SK-N-SH (cell line): Measurements from ENCODE around the gene MIF. TPM values are rescaled to one million over a fixed set of nuclear protein-coding genes. Genes with fewer than 3 reads are reported as not detected.

Source experiments
- CTCF ChIA-PET: fragments of 300-600, 350-600 bp; formaldehyde crosslinking; extraction: SDS; loops from one replicate; lab custom pipeline; 2021; lab: Yijun Ruan, JAX
- POLR2A ChIA-PET: fragments of 350-600 bp; sonication (Branson Sonifier 250); formaldehyde crosslinking; extraction: SDS; loops from one replicate; lab custom pipeline; 2020; ENCODE audit warnings: antibody characterized with exemption, inconsistent platforms; lab: Yijun Ruan, JAX
- DNase-seq: peaks from one replicate; pipeline ENCODE4 v3.0.0; 2012
- H2AFZ ChIP-seq: fragments of 200-600 bp; sonication (generic); 2 replicates; pipeline ENCODE4 v1.8.1; 2016; ENCODE audit warnings: antibody characterized with exemption, mild to moderate bottlenecking, low read depth
- H3F3A ChIP-seq: fragments of 200-600 bp; sonication (generic); replicated peaks from 2 replicates; pipeline ENCODE3; 2016; ENCODE audit warnings: antibody characterized with exemption, mild to moderate bottlenecking; ENCODE audit not compliant: insufficient read depth
- H3K27ac ChIP-seq, 2 experiments: fragments of 200-500 bp in 1 of 2; fragments of 200-600 bp in 1 of 2; sonication (Bioruptor generic) in 1 of 2; sonication (generic), shearing (Covaris generic) in 1 of 2; 2 replicates each; pipeline versions ENCODE4 v1.5.1 to v1.6.1; 2014 to 2016; ENCODE audit warnings: low read depth in 2 of 2, inconsistent platforms in 1 of 2, low read length in 1 of 2, mild to moderate bottlenecking in 1 of 2, mixed read lengths in 1 of 2
- H3K27me3 ChIP-seq: fragments of 200-600 bp; sonication (generic), shearing (Covaris generic); 2 replicates; pipeline ENCODE4 v1.6.1; 2016; ENCODE audit warnings: mixed run types; ENCODE audit not compliant: insufficient read depth
- H3K36me3 ChIP-seq, 2 experiments: fragments of 200-500 bp in 1 of 2; fragments of 200-600 bp in 1 of 2; sonication (Bioruptor generic) in 1 of 2; sonication (generic) in 1 of 2; replicated peaks in 1 of 2; 2 replicates each; pipeline versions ENCODE3 to v1.5.1; 2014 to 2016; ENCODE audit warnings: low read length in 1 of 2, mild to moderate bottlenecking in 1 of 2; ENCODE audit not compliant: insufficient read depth in 2 of 2, control insufficient read depth in 1 of 2
- H3K4me1 ChIP-seq, 2 experiments: fragments of 200-500 bp in 1 of 2; fragments of 200-600 bp in 1 of 2; sonication (Bioruptor generic) in 1 of 2; sonication (generic), shearing (Covaris generic) in 1 of 2; 2 replicates each; pipeline versions ENCODE4 v1.5.1 to v1.6.1; 2014 to 2016; ENCODE audit warnings: low read depth in 1 of 2, low read length in 1 of 2, mixed run types in 1 of 2; ENCODE audit not compliant: insufficient read depth in 2 of 2, control insufficient read depth in 1 of 2
- H3K4me2 ChIP-seq: fragments of 200-600 bp; sonication (generic), shearing (Covaris generic); 2 replicates; pipeline ENCODE4 v1.6.1; 2017; ENCODE audit warnings: mixed run types
- H3K4me3 ChIP-seq, 2 experiments: fragments of 200-500 bp in 1 of 2; fragments of 200-600 bp in 1 of 2; sonication (Bioruptor generic) in 1 of 2; sonication (generic), shearing (Covaris generic) in 1 of 2; 2 replicates each; pipeline versions ENCODE4 v1.5.1 to v1.8.1; 2014 to 2016; ENCODE audit warnings: low read depth in 2 of 2, inconsistent platforms in 1 of 2, low read length in 1 of 2, mild to moderate bottlenecking in 1 of 2, mixed read lengths in 1 of 2, moderate library complexity in 1 of 2
- H3K79me2 ChIP-seq: fragments of 200-600 bp; sonication (generic); 2 replicates; pipeline ENCODE4 v1.8.1; 2017; ENCODE audit warnings: mild to moderate bottlenecking; ENCODE audit not compliant: insufficient read depth
- H3K9ac ChIP-seq: fragments of 200-600 bp; sonication (generic); 2 replicates; pipeline ENCODE4 v1.6.1; 2017; ENCODE audit warnings: mixed run types
- H3K9me2 ChIP-seq: fragments of 200-600 bp; sonication (generic); 2 replicates; pipeline ENCODE4 v1.6.1; 2017; ENCODE audit warnings: mixed run types
- H3K9me3 ChIP-seq: fragments of 200-600 bp; sonication (generic); 2 replicates; pipeline ENCODE4 v1.6.1; 2017; ENCODE audit warnings: mixed run types, mild to moderate bottlenecking, moderate library complexity
- H4K20me1 ChIP-seq: fragments of 200-600 bp; sonication (generic); 2 replicates; pipeline ENCODE4 v1.6.1; 2017; ENCODE audit warnings: mild to moderate bottlenecking, mixed run types; ENCODE audit not compliant: insufficient read depth
- CHD2 ChIP-seq: fragments of 150-350 bp; IDR thresholded peaks from 2 replicates; pipeline ENCODE4 v1.6.1; 2018; ENCODE audit warnings: low read length; ENCODE audit not compliant: partially characterized antibody
- CTCF ChIP-seq: fragments of 200-600 bp; sonication (generic); IDR thresholded peaks from 2 replicates; pipeline ENCODE4 v1.6.1; 2017; ENCODE audit warnings: antibody characterized with exemption, mild to moderate bottlenecking, moderate library complexity
- EP300 ChIP-seq, 2 experiments: IDR thresholded peaks; 2 replicates each; pipeline versions ENCODE4 v1.4.0 to v1.6.1; 2012; ENCODE audit warnings: borderline replicate concordance in 1 of 2, low read depth in 1 of 2, low read length in 1 of 2
- FOSL2 ChIP-seq: IDR thresholded peaks from 2 replicates; pipeline ENCODE4 v1.4.0; 2012; ENCODE audit warnings: low read depth, mild to moderate bottlenecking, moderate library complexity, borderline replicate concordance
- FOXJ3 ChIP-seq: sonication (generic); formaldehyde crosslinking; IDR thresholded peaks from 2 replicates; pipeline ENCODE4 v1.5.1; 2020; ENCODE audit warnings: mild to moderate bottlenecking, missing genetic modification reagents
- NRF1 ChIP-seq: IDR thresholded peaks from 2 replicates; pipeline ENCODE4 v1.6.1; 2012; ENCODE audit warnings: low read depth, mild to moderate bottlenecking, low read length
- REST ChIP-seq: IDR thresholded peaks from 2 replicates; pipeline ENCODE4 v1.6.1; 2012; ENCODE audit warnings: mild to moderate bottlenecking, low read depth, low read length, moderate library complexity
- RFX5 ChIP-seq: IDR thresholded peaks from 2 replicates; pipeline ENCODE4 v1.6.1; 2012; ENCODE audit warnings: mild to moderate bottlenecking, improper control_type of control experiment, low read length
- SIN3A ChIP-seq: IDR thresholded peaks from 2 replicates; pipeline ENCODE4 v1.6.1; 2012; ENCODE audit warnings: low read depth, mild to moderate bottlenecking, low read length, moderate library complexity, borderline replicate concordance
- SMC3 ChIP-seq: IDR thresholded peaks from 2 replicates; pipeline ENCODE4 v1.6.1; 2012; ENCODE audit warnings: low read depth, low read length, improper control_type of control experiment
- YY1 ChIP-seq: IDR thresholded peaks from 2 replicates; pipeline ENCODE4 v1.4.0; 2012; ENCODE audit warnings: low read depth, mild to moderate bottlenecking
- ZBTB33 ChIP-seq: IDR thresholded peaks from 2 replicates; pipeline ENCODE4 v1.4.0; 2012; ENCODE audit warnings: low read depth, borderline replicate concordance
- WGBS: methylation state at CpG from one replicate; pipeline ENCODE4 v1.1.6; 2017; ENCODE audit warnings: low lambda C conversion rate; 5-methylcytosine and 5-hydroxymethylcytosine counted together
- polyA plus RNA-seq, 3 experiments: library from polyadenylated mRNA; depleted of rRNA; stranded (reverse); fragments of >200 nt; gene quantifications; 2 replicates each; pipeline ENCODE4 v1.2.3, GENCODE V29; 2012

MIF gene
- polyA plus RNA-seq, 1 of the 3 experiments (the other 2 are of a cell fraction): 565 TPM

GRCh38 chr22:23913306-23913660 is 19.1 kb downstream of the MIF start:
- Histone ChIP-seq H3K79me2 (no peaks in the 10 kb centered on the region), H3K9ac (peak overlapping the region; percentile 79), H4K20me1 (no peaks in the 10 kb centered on the region), H3K9me3 (no peaks in the 10 kb centered on the region), H3K4me1 (peaks cover 0 to 6% of the 10 kb centered on the region in 2 experiments; a peak in 2 of 4 replicates), H3K4me3 (peak overlapping the region; percentile 68), H3K36me3 (no peaks in the 10 kb centered on the region), H3K27ac (peak overlapping the region; percentile 77 to 97), H3K9me2 (no peaks in the 10 kb centered on the region), H3K4me2 (peak overlapping the region; percentile 84), H3K27me3 (no peaks in the 10 kb centered on the region), H2AFZ (peak overlapping the region; percentile 75), H3F3A (peaks cover 14% of the 10 kb centered on the region)
- CTCF ChIA-PET: interaction anchor here (0.6 to 2.0 kb wide), 5 partner anchors 11 to 74 kb away, joined by 3 to 8 read pairs (median 5); partner anchors contain the start of genes DERL3 and MIF
- TF ChIP-seq YY1: no peak
- no peak for TF ChIP-seq RFX5
- no peak for TF ChIP-seq EP300 (IDR thresholded peaks at IDR 0.05; ENCODE audit: borderline replicate concordance in 1 of 2, low read depth in 1 of 2, low read length in 1 of 2)
- no peak for TF ChIP-seq NRF1
- no peak for TF ChIP-seq FOSL2
- no peak for TF ChIP-seq CTCF
- no peak for TF ChIP-seq SMC3
- TF ChIP-seq SIN3A: no peak
- no peak for TF ChIP-seq CHD2
- TF ChIP-seq ZBTB33: no peak
- no peak for TF ChIP-seq FOXJ3 (CRISPR knock-in tag)
- TF ChIP-seq REST: no peak
- POLR2A ChIA-PET: interaction anchor here (1.0 to 2.6 kb wide), 5 partner anchors 10 to 55 kb away, joined by 3 to 15 read pairs (median 7); partner anchors contain the start of gene MIF
- 0% methylated on average over 1 of the region's 1 CpG for WGBS
- no peak for DNase-seq
